H1 (cell line): ENCODE results near the gene MT1H. TPM values are rescaled to one million over a fixed set of nuclear protein-coding genes. Genes with fewer than 3 reads are reported as not detected.
A peak's percentile ranks its signal among the peaks of the same experiment; 100 is the strongest.

Experiments
- CTCF ChIA-PET: fragments of 300-600 bp; sonication (Branson Sonifier 250); formaldehyde crosslinking; loops from one replicate; lab custom pipeline; 2021; ENCODE audit not compliant: partially characterized antibody; lab: Charles Lee
- POLR2A ChIA-PET: fragments of 300-600 bp; sonication (Branson Sonifier 250); formaldehyde crosslinking; loops from one replicate; lab custom pipeline; 2021; ENCODE audit warnings: inconsistent platforms; ENCODE audit not compliant: partially characterized antibody; lab: Charles Lee
- DNase-seq, 2 experiments: peaks; one replicate each; pipeline versions ENCODE4 v3.0.0 to v3.0.0-alpha.2; 2010 to 2022; ENCODE audit warnings: low spot score in 2 of 2, low read depth in 1 of 2, mixed read lengths in 1 of 2
- FAIRE-seq: peaks from 2 replicates; lab custom pipeline; 2011; peaks lifted over from hg19 to GRCh38; lab: Jason Lieb, UNC
- H2AFZ ChIP-seq: 2 replicates; pipeline ENCODE4 v1.8.1; 2012; ENCODE audit warnings: low read length, inconsistent platforms
- H2AK5ac ChIP-seq: 2 replicates; pipeline ENCODE4 v1.6.1; 2013; ENCODE audit warnings: low read depth, low read length
- H2BK120ac ChIP-seq: replicated peaks from 2 replicates; pipeline ENCODE3; 2013; ENCODE audit warnings: low read depth, low read length, inconsistent platforms
- H2BK12ac ChIP-seq: 2 replicates; pipeline ENCODE4 v1.6.1; 2013; ENCODE audit warnings: low read depth, low read length
- H2BK15ac ChIP-seq: 2 replicates; pipeline ENCODE4 v1.6.1; 2013; ENCODE audit warnings: low read length
- H2BK20ac ChIP-seq: 2 replicates; pipeline ENCODE4 v1.6.1; 2013; ENCODE audit warnings: low read length
- H2BK5ac ChIP-seq: 2 replicates; pipeline ENCODE4 v1.6.1; 2013; ENCODE audit warnings: low read depth, low read length
- H3K14ac ChIP-seq: 2 replicates; pipeline ENCODE4 v1.6.1; 2013; ENCODE audit warnings: inconsistent platforms; ENCODE audit not compliant: insufficient read length
- H3K18ac ChIP-seq: 2 replicates; pipeline ENCODE4 v1.6.1; 2013; ENCODE audit warnings: low read length; ENCODE audit errors: extremely low read depth
- H3K23ac ChIP-seq: 2 replicates; pipeline ENCODE4 v1.6.1; 2013; ENCODE audit warnings: inconsistent platforms; ENCODE audit not compliant: insufficient read length
- H3K23me2 ChIP-seq: 2 replicates; pipeline ENCODE4 v1.6.1; 2013; ENCODE audit warnings: low read depth, low read length
- H3K27ac ChIP-seq: 2 replicates; pipeline ENCODE4 v1.6.1; 2011; ENCODE audit warnings: low read depth, low read length, inconsistent platforms
- H3K27me3 ChIP-seq, 4 experiments: replicated peaks in 1 of 4; 1 replicate in 1 of 4; 2 replicates in 3 of 4; pipeline versions ENCODE4 v1.6.1 to v1.8.1; 2011 to 2013; ENCODE audit warnings: low read length in 3 of 4, mild to moderate bottlenecking in 3 of 4, inconsistent platforms in 2 of 4, mixed read lengths in 2 of 4, moderate library complexity in 1 of 4; ENCODE audit not compliant: control insufficient read depth in 3 of 4, insufficient read depth in 3 of 4; ENCODE audit errors: extremely low read depth in 1 of 4
- H3K36me3 ChIP-seq, 4 experiments: 2 replicates each; pipeline versions ENCODE4 v1.6.1 to v1.8.1; 2011 to 2013; ENCODE audit warnings: mild to moderate bottlenecking in 4 of 4, low read length in 3 of 4, moderate library complexity in 2 of 4, control low read depth in 1 of 4, inconsistent platforms in 1 of 4; ENCODE audit not compliant: insufficient read depth in 4 of 4, control insufficient read depth in 2 of 4
- H3K4ac ChIP-seq: replicated peaks from 2 replicates; pipeline ENCODE3; 2013; ENCODE audit warnings: low read length, low read depth, mixed read lengths, inconsistent platforms; ENCODE audit not compliant: insufficient read length
- H3K4me1 ChIP-seq, 4 experiments: replicated peaks in 1 of 4; 1 replicate in 1 of 4; 2 replicates in 3 of 4; pipeline versions ENCODE4 v1.6.1 to v1.8.1; 2011 to 2013; ENCODE audit warnings: low read length in 3 of 4, inconsistent platforms in 2 of 4, mixed read lengths in 1 of 4; ENCODE audit not compliant: insufficient read depth in 4 of 4, control insufficient read depth in 3 of 4
- H3K4me2 ChIP-seq, 2 experiments: 2 replicates each; pipeline versions ENCODE4 v1.6.1 to v1.8.1; 2011 to 2013; ENCODE audit warnings: low read depth in 2 of 2, low read length in 2 of 2, control low read depth in 1 of 2, inconsistent platforms in 1 of 2, mild to moderate bottlenecking in 1 of 2; ENCODE audit not compliant: insufficient read depth in 1 of 2
- H3K4me3 ChIP-seq, 4 experiments: fragments of 200-600, 300-600 bp in 1 of 4; sonication (generic), shearing (Covaris generic), sonication (Bioruptor Twin) in 1 of 4; 2 replicates each; pipeline versions ENCODE4 v1.5.1 to v1.8.1; 2011 to 2016; ENCODE audit warnings: low read length in 4 of 4, low read depth in 3 of 4, control low read depth in 2 of 4, inconsistent platforms in 2 of 4, mild to moderate bottlenecking in 2 of 4, mixed read lengths in 1 of 4, moderate library complexity in 1 of 4; ENCODE audit not compliant: insufficient read depth in 2 of 4; ENCODE audit errors: extremely low read depth in 1 of 4
- H3K56ac ChIP-seq: replicated peaks from 2 replicates; pipeline ENCODE3; 2013; ENCODE audit warnings: low read depth, mild to moderate bottlenecking, mixed read lengths, low read length, inconsistent platforms; ENCODE audit not compliant: insufficient read length
- H3K79me1 ChIP-seq: 2 replicates; pipeline ENCODE4 v1.6.1; 2013; ENCODE audit warnings: low read depth, low read length, control low read depth
- H3K79me2 ChIP-seq, 2 experiments: 2 replicates each; pipeline versions ENCODE4 v1.6.1 to v1.8.1; 2012 to 2013; ENCODE audit warnings: low read length in 2 of 2, mild to moderate bottlenecking in 2 of 2, inconsistent platforms in 1 of 2; ENCODE audit not compliant: insufficient read depth in 2 of 2, control insufficient read depth in 1 of 2
- H3K9ac ChIP-seq, 4 experiments: replicated peaks in 1 of 4; 1 replicate in 1 of 4; 2 replicates in 3 of 4; pipeline versions ENCODE4 v1.6.1 to v1.8.1; 2011 to 2013; ENCODE audit warnings: low read depth in 3 of 4, low read length in 3 of 4, control low read depth in 2 of 4, mild to moderate bottlenecking in 2 of 4, moderate library complexity in 2 of 4, inconsistent platforms in 1 of 4; ENCODE audit errors: extremely low read depth in 1 of 4
- H3K9me3 ChIP-seq, 2 experiments: 2 replicates each; pipeline versions ENCODE4 v1.6.1 to v1.8.1; 2012 to 2013; ENCODE audit warnings: mild to moderate bottlenecking in 2 of 2, moderate library complexity in 2 of 2, control low read depth in 1 of 2, inconsistent platforms in 1 of 2, low read depth in 1 of 2, low read length in 1 of 2, mixed read lengths in 1 of 2; ENCODE audit not compliant: insufficient read depth in 2 of 2
- H4K20me1 ChIP-seq, 2 experiments: replicated peaks in 1 of 2; 2 replicates each; pipeline versions ENCODE3 to v1.8.1; 2011 to 2013; ENCODE audit warnings: inconsistent platforms in 2 of 2, low read length in 2 of 2, mild to moderate bottlenecking in 1 of 2; ENCODE audit not compliant: insufficient read depth in 2 of 2, control insufficient read depth in 1 of 2
- H4K5ac ChIP-seq: 2 replicates; pipeline ENCODE4 v1.6.1; 2013; ENCODE audit warnings: low read length, low read depth, mixed read lengths, inconsistent platforms; ENCODE audit not compliant: insufficient read length
- H4K8ac ChIP-seq: 2 replicates; pipeline ENCODE4 v1.8.0; 2013; ENCODE audit warnings: mild to moderate bottlenecking, moderate library complexity, low read length, inconsistent platforms; ENCODE audit not compliant: insufficient read depth; ENCODE audit errors: extremely low read depth
- H4K91ac ChIP-seq: replicated peaks from 2 replicates; pipeline ENCODE3; 2013; ENCODE audit warnings: low read length, mixed read lengths, inconsistent platforms; ENCODE audit not compliant: insufficient read length
- EZH2 ChIP-seq: fragments of 200-600 bp; sonication (generic); IDR thresholded peaks from 2 replicates; pipeline ENCODE4 v1.7.1; 2012; ENCODE audit warnings: low read depth, mild to moderate bottlenecking, moderate library complexity, low read length, inconsistent platforms; ENCODE audit not compliant: severe bottlenecking
- SP1 ChIP-seq: IDR thresholded peaks from 2 replicates; pipeline ENCODE4 v1.6.1; 2011; ENCODE audit warnings: low read depth, low read length
- WGBS, 2 experiments: shearing (Covaris generic) in 1 of 2; methylation state at CpG; one replicate each; pipeline versions ENCODE4 v1.1.6 to v1.1.7; 2013 to 2015; ENCODE audit warnings: low lambda C conversion rate in 2 of 2, mixed read lengths in 2 of 2, inconsistent platforms in 1 of 2, low coverage in 1 of 2, missing lambda C conversion rate in 1 of 2; ENCODE audit not compliant: insufficient replicate concordance in 2 of 2, insufficient coverage in 1 of 2, insufficient read length in 1 of 2; ENCODE audit errors: extremely low coverage in 1 of 2, missing lambda C conversion rate in 1 of 2; 5-methylcytosine and 5-hydroxymethylcytosine counted together
- polyA plus RNA-seq, 7 experiments: library from polyadenylated mRNA; depleted of rRNA in 3 of 7; stranded (reverse) in 5 of 7; unstranded in 2 of 7; fragments of >200 nt in 5 of 7; fragments of 200-250 nt in 2 of 7; gene quantifications; 1 replicate in 5 of 7; 2 replicates in 1 of 7; 4 replicates in 1 of 7; pipeline versions ENCODE4 v1.2.1 to v1.2.3, GENCODE V29; 2011 to 2013; ENCODE audit warnings: missing spikeins in 2 of 7, mixed read lengths in 2 of 7
- total RNA-seq: library from RNA; stranded (reverse); fragmentation: NEBNext Ultra II Directional; extraction: Animal tissue kit (Norgen Biotek cat#: 25700); gene quantifications from 2 replicates; pipeline ENCODE4 v1.2.1, GENCODE V29; 2021

MT1H gene
- total and polyA plus RNA-seq, 2 of the 8 experiments (the other 6 are each of a cell fraction or from before 2014, with no cell fraction given) = 11.9 to 95.7 TPM

GRCh38 chr16:56629531-56629930, 40.1 kb upstream of the MT1H start:
- POLR2A ChIA-PET = interaction anchor here (1.1 to 1.8 kb wide), 5 partner anchors 10 to 52 kb away, joined by 3 to 6 read pairs (median 4); partner anchors contain the start of genes MT1H and MT1X
- FAIRE-seq = no peak

More at GRCh38 chr16:56629531-56629930, 40.1 kb upstream of the MT1H start:
- H3K23me2 ChIP-seq = peaks cover 9% of the 10 kb centered on the region; the same call in 1 of the 2 replicates
- no peak overlapping the region for H3K27ac ChIP-seq
- no peak overlapping the region for H2BK120ac ChIP-seq
- peaks cover 0 to 18% (median 13%) of the 10 kb centered on the region in 4 experiments; a peak in 6 of 7 replicates for H3K4me1 ChIP-seq
- no peak overlapping the region for H4K8ac ChIP-seq
- no peak overlapping the region for H3K4me2 ChIP-seq
- H2AK5ac ChIP-seq = no peak overlapping the region
- no peak overlapping the region for H2BK20ac ChIP-seq
- CTCF ChIA-PET = interaction anchor here (1.0 to 3.1 kb wide), 9 partner anchors 12 to 116 kb away, joined by 3 to 12 read pairs (median 4); no protein-coding TSS in a partner anchor
- TF ChIP-seq EZH2 = peak; percentile 23
- TF ChIP-seq SP1 = no peak
- H4K5ac ChIP-seq = no peak overlapping the region
- no peak overlapping the region for H2BK15ac ChIP-seq
- H3K79me1 ChIP-seq = no peaks in the 10 kb centered on the region
- H3K4ac ChIP-seq = no peak overlapping the region
- H4K91ac ChIP-seq = no peak overlapping the region
- H3K27me3 ChIP-seq = peaks cover 87 to 98% (median 96%) of the 10 kb centered on the region in 4 experiments
- H2AFZ ChIP-seq = no peak overlapping the region
- no peak overlapping the region for H3K4me3 ChIP-seq
- no peak overlapping the region for H3K18ac ChIP-seq
- no peak overlapping the region for H3K23ac ChIP-seq
- no peak overlapping the region for H2BK5ac ChIP-seq
- no peak overlapping the region for H3K56ac ChIP-seq
- H3K36me3 ChIP-seq = no peaks in the 10 kb centered on the region
- H3K9ac ChIP-seq = no peak overlapping the region
- peaks cover 6 to 18% of the 10 kb centered on the region in 2 experiments for H4K20me1 ChIP-seq
- H3K14ac ChIP-seq = no peak overlapping the region
- peak overlapping the region; percentile 44; the same call in 1 of the 2 replicates for H2BK12ac ChIP-seq
- no peaks in the 10 kb centered on the region for H3K9me3 ChIP-seq
- 61% methylated on average over 3 of the region's 3 CpGs; no CpG with 5 or more reads in 1 of the 2 experiments for WGBS, 2 experiments
- DNase-seq = no peak
- no peaks in the 10 kb centered on the region for H3K79me2 ChIP-seq
